A549 treated with AZD9567 at 1 μM for 4 hours (cell line): ENCODE data around the gene PRR16. TPM values are rescaled to one million over a fixed set of nuclear protein-coding genes. Genes with fewer than 3 reads are reported as not detected.

ENCODE experiments used
- total RNA-seq: library from RNA; stranded (reverse); fragments of 200-300 nt; extraction: Qiagen RNA extraction; gene quantifications from 5 replicates; pipeline ENCODE4 v1.2.3, GENCODE V29; 2022; ENCODE audit not compliant: insufficient read depth

Gene PRR16
- total RNA-seq = 0.05 to 0.17 TPM in 2 of 5 replicates, not detected in the others

DNA sequence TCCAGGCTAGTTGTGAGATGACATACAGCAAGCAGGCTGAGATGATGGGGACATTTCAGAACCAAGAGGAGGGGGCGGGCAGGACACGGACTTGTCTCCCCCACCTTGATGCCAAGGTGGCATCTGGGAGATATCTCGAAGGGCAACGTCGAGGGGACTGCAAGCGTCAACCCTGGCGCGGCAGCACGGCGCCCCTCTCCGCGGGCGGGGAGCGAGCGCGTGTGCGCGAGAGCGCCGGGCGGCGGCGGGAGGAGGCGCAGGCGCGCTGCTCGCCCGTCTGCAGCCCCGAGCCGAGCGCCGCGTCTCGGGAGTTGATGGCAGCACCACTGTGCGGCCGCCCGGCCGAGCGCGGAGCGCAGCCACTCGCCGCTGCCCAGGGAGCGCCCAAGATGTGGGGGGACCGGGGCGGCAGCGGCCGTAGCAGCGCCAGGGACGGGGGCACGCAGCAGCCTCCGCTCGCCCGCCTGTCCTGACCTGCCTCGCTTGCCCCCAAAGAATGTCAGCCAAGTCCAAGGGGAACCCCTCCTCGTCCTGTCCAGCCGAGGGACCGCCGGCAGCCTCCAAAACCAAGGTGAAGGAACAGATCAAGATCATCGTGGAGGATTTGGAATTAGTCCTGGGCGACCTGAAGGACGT is at the start of gene PRR16:
TSS of gene PRR16 (plus strand) at position 310 of the 636 bp plus-strand sequence.

